OCI-LY1 (cell line): ENCODE results near the gene NFATC2IP.

Experiments used
- CTCF ChIP-seq: fragments of 200-600 bp; sonication (generic), shearing (Covaris generic); IDR thresholded peaks from 2 replicates; pipeline ENCODE4 v1.5.1; 2017; ENCODE audit warnings: mild to moderate bottlenecking, antibody characterized with exemption, low read length, moderate library complexity, mixed read lengths
- EZH2 ChIP-seq: fragments of 200-600 bp; sonication (generic), shearing (Covaris generic); IDR thresholded peaks from 2 replicates; pipeline ENCODE4 v1.8.0; 2017; ENCODE audit warnings: borderline replicate concordance, mixed run types, mild to moderate bottlenecking, antibody characterized with exemption, low read length, moderate library complexity, mixed read lengths

- no peak for TF ChIP-seq CTCF
- no peak for TF ChIP-seq EZH2
Measured at GRCh38 chr16:28998837-28999236, 48.1 kb downstream of the NFATC2IP start.
